ENCODE data around the gene GINS2. TPM values are rescaled to one million over a fixed set of nuclear protein-coding genes. Genes with fewer than 3 reads are reported as not detected.
A peak's percentile ranks its signal among the peaks of the same experiment; 100 is the strongest.

GINS2 gene
- total RNA-seq, 1 donor = 8.6 TPM

DNA sequence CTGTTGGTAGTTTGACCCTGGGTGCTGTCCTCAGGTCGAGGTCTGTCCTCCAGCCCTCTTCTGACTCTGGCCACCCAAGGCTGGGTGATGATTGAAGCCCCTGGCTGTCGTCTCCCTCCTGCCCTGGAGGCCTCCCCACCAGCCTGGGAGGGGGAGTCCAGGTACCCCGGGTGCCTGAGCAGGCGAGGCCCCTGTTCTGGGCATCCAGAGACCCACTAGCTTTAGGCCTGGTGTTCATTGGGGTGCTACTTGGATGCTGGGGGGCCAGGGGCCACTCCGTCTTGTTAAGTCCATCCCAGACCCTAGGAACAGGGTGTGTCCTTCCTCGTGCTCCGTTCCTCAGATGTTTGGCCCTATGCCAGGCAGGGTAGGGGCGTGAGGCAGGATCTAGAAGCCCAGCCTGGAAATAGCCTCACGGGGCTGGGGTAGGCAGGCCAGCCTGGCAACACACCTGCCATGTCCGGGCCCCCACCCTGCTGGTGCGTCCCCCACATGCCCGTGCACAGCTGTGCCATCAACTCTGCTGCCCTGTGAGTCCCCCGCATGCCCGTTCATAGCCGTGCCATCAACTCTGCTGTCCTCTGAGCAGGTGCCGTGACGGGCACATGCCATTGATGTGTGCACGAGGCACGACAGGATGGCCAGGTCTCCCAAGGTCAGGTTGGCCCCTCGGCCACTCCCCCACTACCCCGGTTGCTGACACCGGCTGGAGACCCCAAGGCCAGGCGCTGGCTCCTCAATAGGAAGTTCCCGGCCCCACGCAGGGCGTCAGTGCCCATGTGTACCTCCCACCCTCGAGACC is 36.9 kb downstream of the GINS2 start:
- H3K4me3 ChIP-seq (ENCODE audit: low read depth, low read length) = no peak overlapping the region
- DNase-seq (ENCODE audit: low read depth) = peak; percentile 39
- TF ChIP-seq, protein P1, sequence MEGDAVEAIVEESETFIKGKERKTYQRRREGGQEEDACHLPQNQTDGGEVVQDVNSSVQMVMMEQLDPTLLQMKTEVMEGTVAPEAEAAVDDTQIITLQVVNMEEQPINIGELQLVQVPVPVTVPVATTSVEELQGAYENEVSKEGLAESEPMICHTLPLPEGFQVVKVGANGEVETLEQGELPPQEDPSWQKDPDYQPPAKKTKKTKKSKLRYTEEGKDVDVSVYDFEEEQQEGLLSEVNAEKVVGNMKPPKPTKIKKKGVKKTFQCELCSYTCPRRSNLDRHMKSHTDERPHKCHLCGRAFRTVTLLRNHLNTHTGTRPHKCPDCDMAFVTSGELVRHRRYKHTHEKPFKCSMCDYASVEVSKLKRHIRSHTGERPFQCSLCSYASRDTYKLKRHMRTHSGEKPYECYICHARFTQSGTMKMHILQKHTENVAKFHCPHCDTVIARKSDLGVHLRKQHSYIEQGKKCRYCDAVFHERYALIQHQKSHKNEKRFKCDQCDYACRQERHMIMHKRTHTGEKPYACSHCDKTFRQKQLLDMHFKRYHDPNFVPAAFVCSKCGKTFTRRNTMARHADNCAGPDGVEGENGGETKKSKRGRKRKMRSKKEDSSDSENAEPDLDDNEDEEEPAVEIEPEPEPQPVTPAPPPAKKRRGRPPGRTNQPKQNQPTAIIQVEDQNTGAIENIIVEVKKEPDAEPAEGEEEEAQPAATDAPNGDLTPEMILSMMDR (IDR thresholded peaks at IDR 0.05; ENCODE audit: insufficient read depth, low read depth, low read length) = no peak

DNA sequence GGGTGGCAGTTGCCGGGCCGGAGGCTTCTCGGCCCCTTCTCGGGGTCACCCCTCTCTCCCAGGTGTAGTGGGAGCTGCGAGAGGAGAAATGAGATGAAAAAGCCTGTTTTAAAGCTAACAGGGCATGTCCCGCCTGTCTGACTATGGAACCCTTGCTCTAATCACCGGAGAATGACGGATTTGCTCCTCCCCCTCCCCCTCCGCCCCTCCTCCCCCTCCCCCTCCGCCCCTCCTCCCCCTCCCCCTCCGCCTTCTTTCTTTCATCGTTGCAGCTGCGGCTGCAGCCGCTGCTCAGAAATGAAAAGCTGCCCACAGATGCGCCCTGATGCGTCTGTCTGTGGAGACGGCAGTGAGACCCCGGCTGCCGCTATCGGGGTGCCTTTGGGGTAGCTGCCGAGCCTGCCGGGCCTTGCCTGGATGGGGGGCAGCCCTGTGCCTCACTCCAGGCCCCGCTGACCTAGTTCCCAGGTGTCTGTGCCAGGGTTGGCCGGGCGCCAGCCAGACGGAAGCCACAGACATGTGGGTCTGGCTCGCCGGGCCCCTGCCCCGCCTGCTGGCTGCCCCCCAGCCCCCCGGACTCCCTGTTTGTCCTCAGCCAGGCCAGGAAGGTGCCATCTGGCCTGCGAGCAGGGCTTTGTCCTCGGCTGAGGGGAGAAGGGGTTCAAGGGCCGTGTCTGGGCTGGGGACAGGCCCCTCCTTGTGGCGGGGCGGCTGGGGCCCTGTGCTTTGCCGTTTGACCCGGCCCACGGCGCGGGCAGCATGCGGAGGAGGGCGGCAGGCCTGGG is 37.7 kb downstream of the GINS2 start:
- TF ChIP-seq, protein P1 (IDR thresholded peaks at IDR 0.05; ENCODE audit: insufficient read depth, low read depth, low read length) = no peak
- no peak for DNase-seq (ENCODE audit: low read depth)
- no peak overlapping the region for H3K4me3 ChIP-seq (ENCODE audit: low read depth, low read length)

DNA sequence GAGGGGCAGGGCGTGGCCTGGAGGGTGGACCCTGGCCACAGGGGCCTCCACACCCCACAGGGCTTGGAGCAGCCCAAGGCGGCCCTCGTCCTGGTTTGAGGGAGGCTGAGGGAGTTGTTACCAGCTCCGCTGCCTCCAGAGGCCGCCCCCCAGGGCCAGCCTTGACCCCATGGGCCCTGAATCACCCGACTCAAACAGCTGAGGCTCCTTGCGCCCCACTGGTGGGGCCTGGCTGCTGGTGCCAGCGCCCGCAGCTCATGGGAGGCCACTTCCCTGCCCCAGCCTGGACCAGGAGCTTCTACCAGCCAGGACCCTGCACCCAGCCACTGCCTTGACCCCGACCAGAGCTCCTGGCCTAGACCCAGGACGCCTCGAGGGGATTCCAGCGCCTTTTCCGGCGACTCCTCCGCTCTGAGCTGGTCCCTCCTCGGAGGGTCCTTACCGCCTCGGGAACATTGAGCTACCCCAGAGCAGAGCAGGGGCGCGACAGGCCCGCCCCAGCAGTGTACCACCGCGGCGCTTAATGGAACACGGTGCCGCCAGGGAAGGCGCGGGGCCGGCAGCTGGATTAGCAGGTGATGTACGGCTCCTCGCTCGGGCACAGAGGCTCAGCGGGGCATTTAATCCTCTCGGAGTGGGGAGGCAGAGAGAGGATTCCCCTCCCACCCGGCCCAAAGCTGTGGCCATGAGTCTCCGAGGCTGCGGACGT is 38.5 kb downstream of the GINS2 start:
- H3K4me3 ChIP-seq (ENCODE audit: low read depth, low read length) = no peak overlapping the region
- DNase-seq (ENCODE audit: low read depth) = no peak
- TF ChIP-seq, protein P1 (IDR thresholded peaks at IDR 0.05; ENCODE audit: insufficient read depth, low read depth, low read length) = no peak

DNA sequence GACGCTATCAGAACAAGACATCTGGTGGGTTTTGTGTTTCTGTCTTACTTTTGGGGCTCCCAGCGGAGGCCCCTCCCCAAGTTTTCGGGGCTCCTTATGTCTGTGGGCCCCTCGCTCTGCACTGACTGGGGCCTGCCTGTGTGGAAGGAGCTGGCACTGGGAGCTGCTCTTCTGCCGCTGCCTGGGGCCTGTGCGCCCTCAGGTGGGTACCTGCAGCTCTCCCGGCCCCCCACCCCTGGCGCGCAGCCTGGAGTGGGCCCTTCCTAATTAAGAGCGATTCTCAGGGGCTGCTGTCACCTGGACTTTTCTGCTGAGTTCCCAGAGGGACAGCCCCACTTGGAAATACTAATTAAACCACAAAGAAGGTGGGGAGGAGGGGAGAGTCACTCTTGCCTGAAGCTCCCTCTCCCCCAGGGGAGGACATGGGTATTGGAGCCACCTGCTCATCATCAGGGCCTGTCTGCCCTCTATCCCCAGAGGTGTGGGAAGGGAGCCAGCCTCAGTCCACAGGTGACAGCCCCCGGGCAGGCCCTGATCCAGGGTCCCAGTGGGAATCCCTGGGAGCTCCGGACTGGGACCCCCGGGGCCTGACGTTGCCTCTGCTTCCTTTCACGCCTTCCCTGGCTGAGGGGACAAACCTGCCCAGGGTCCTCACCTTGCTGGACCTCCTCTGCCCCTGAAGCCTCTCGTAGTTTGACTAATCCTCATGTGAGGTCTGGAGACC is 39.2 kb downstream of the GINS2 start:
- TF ChIP-seq, protein P1 (IDR thresholded peaks at IDR 0.05; ENCODE audit: insufficient read depth, low read depth, low read length) = no peak
- DNase-seq (ENCODE audit: low read depth) = no peak
- no peak overlapping the region for H3K4me3 ChIP-seq (ENCODE audit: low read depth, low read length)

DNA sequence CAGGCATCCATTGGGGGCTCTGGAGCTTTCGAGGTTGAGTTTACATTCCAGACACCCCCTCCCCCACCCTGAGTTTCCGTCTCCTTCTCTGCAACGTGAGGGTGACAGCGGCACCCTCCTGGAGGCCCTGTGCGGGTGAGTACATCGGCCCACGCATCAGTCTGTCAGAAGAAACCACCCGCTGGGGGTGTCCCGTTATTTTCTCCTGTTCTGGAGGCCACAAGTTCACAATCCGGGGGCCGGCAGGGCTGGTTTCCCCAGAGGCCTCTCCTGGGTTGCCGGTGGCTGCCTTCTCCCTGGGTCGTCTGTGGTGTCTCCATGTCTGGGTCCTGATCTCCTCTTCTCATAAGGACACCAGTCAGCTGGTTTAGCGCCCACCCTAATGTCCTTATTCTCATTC is 39.9 kb downstream of the GINS2 start:
- DNase-seq (ENCODE audit: low read depth) = no peak
- TF ChIP-seq, protein P1 (IDR thresholded peaks at IDR 0.05; ENCODE audit: insufficient read depth, low read depth, low read length) = no peak
- no peak overlapping the region for H3K4me3 ChIP-seq (ENCODE audit: low read depth, low read length)

DNA sequence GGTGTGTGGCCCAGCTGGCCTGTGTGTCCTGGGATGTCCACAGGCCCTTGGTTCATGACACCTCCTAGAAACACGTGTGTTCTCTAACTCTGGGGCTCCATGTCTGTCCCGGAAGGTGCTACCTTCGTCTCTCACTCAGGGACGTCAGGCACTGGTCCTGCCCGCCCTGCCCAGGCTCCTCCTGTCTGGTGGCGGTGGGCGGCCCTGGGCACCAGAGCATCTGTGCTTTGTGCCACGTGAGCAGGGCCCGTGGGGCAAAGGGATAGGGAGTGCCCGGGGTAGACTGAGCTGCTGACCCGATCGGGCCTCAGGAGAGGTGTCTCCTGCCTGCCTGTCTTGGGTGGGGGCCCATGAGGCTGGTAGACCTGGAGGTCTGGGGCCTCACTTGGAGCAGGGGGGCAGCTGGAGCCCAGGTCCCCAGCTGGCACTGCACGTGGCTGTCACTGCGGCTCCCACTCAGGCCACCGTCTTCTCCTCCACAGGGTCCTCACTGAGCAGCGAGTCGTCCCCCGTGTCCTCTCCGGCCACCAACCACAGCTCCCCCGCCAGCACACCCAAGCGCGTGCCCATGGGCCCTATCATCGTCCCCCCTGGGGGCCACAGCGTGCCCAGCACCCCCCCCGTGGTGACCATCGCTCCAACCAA is 40.6 kb downstream of the GINS2 start:
- no peak overlapping the region for H3K4me3 ChIP-seq (ENCODE audit: low read depth, low read length)
- TF ChIP-seq, protein P1 (IDR thresholded peaks at IDR 0.05; ENCODE audit: insufficient read depth, low read depth, low read length) = no peak
- no peak for DNase-seq (ENCODE audit: low read depth)

Data from fibroblast of villous mesenchyme (primary cell).